PFSK-1 (cell line): Measurements from ENCODE around the gene MKI67.

ENCODE experiments used
- FOXP2 ChIP-seq: optimal IDR thresholded peaks from 2 replicates; pipeline ENCODE3; 2011; ENCODE audit warnings: borderline replicate concordance, control low read depth, inconsistent platforms; ENCODE audit not compliant: insufficient read depth; ENCODE audit errors: extremely low read length, extremely low read depth
- POLR2AphosphoS5 ChIP-seq: IDR thresholded peaks from 2 replicates; pipeline ENCODE4 v1.6.1; 2012; ENCODE audit warnings: low read depth, mild to moderate bottlenecking, control low read depth, low read length, moderate library complexity
- SIN3A ChIP-seq: IDR thresholded peaks from 2 replicates; pipeline ENCODE4 v1.6.1; 2012; ENCODE audit warnings: mild to moderate bottlenecking, low read length, moderate library complexity, borderline replicate concordance; ENCODE audit not compliant: insufficient read depth
- TAF1 ChIP-seq: IDR thresholded peaks from 2 replicates; pipeline ENCODE4 v1.6.1; 2012; ENCODE audit warnings: low read length, control low read depth, borderline replicate concordance; ENCODE audit not compliant: insufficient read depth
- TF ChIP-seq, protein P1 (sequence below), 2 experiments: IDR thresholded peaks; 2 replicates each; pipeline versions ENCODE4 v1.6.1 to v1.8.0; 2011 to 2012; ENCODE audit warnings: low read depth in 2 of 2, low read length in 2 of 2, control low read depth in 1 of 2, inconsistent platforms in 1 of 2, mild to moderate bottlenecking in 1 of 2, moderate library complexity in 1 of 2; ENCODE audit not compliant: insufficient read depth in 1 of 2

MKI67 gene

DNA sequence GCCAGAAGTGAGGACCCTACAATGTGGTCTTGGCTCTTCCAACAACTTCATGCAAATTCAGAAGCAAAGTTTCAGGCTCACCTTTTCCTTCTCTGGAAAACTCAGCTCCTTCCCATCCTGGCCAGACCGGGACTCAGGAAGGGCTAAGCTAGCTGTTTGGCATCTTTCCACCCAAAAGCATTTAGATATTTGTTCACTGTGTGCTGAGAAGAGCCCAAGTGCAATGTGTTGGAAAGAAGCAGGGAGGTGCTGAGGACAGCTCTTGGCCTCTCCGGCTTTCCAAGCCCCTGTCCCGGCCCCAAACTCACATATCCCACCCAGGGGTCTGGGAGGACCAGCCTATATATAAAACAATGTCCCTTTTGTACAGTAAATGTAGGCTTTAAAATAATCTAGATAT lies 44.5 kb downstream of the MKI67 start:
- no peak for TF ChIP-seq TAF1
- TF ChIP-seq SIN3A: no peak
- TF ChIP-seq POLR2AphosphoS5: no peak
- TF ChIP-seq FOXP2: no peak
- TF ChIP-seq, protein P1, sequence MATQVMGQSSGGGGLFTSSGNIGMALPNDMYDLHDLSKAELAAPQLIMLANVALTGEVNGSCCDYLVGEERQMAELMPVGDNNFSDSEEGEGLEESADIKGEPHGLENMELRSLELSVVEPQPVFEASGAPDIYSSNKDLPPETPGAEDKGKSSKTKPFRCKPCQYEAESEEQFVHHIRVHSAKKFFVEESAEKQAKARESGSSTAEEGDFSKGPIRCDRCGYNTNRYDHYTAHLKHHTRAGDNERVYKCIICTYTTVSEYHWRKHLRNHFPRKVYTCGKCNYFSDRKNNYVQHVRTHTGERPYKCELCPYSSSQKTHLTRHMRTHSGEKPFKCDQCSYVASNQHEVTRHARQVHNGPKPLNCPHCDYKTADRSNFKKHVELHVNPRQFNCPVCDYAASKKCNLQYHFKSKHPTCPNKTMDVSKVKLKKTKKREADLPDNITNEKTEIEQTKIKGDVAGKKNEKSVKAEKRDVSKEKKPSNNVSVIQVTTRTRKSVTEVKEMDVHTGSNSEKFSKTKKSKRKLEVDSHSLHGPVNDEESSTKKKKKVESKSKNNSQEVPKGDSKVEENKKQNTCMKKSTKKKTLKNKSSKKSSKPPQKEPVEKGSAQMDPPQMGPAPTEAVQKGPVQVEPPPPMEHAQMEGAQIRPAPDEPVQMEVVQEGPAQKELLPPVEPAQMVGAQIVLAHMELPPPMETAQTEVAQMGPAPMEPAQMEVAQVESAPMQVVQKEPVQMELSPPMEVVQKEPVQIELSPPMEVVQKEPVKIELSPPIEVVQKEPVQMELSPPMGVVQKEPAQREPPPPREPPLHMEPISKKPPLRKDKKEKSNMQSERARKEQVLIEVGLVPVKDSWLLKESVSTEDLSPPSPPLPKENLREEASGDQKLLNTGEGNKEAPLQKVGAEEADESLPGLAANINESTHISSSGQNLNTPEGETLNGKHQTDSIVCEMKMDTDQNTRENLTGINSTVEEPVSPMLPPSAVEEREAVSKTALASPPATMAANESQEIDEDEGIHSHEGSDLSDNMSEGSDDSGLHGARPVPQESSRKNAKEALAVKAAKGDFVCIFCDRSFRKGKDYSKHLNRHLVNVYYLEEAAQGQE (IDR thresholded peaks at IDR 0.05; ENCODE audit: insufficient read depth in 1 of 2, low read depth in 2 of 2, low read length in 2 of 2): no peak

DNA sequence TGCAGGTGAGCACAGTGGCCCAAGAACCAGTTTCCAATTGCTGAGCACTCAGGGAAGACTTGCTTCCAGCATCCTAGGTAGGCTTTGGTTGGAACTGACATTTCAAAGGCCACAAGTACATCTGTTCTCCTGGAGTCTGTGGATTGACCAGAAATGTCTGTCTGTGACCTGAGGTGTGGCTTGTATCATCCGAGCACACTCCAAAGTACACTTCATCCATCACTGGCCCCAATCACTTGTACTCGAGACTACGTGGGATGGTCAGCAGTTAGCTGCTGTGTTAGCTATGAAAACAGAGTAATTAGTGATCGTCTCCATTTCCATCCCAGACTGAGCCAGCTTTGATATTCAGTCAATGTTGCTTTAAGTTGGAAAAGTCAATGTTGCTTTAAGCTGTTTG lies 45.0 kb downstream of the MKI67 start:
- TF ChIP-seq, protein P1 (IDR thresholded peaks at IDR 0.05; ENCODE audit: insufficient read depth in 1 of 2, low read depth in 2 of 2, low read length in 2 of 2): no peak
- TF ChIP-seq TAF1 (no peak), SIN3A (no peak), FOXP2 (no peak), POLR2AphosphoS5 (no peak)

DNA sequence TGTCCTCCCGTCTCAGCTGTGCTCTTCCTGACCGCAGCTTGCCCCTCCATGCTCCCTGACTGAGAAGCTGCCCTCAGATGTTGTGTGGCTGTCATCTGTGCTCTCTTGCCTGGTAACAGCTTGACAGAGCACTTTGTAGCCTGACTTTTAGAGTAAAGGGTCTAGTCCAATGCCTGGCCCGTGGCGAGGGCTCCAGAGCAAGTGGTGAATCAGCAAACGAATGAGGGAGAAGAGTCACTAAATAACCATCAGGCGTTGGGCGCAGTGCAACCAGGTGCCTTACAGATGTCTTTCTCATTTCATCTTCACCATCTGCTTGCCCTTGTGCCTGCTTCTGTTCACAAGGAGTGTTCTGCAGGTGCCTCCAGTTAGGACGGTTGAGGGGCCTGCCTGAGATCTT lies 45.6 kb downstream of the MKI67 start:
- TF ChIP-seq, protein P1 (IDR thresholded peaks at IDR 0.05; ENCODE audit: insufficient read depth in 1 of 2, low read depth in 2 of 2, low read length in 2 of 2): no peak
- TF ChIP-seq TAF1 (no peak), FOXP2 (no peak), POLR2AphosphoS5 (no peak), SIN3A (no peak)

DNA sequence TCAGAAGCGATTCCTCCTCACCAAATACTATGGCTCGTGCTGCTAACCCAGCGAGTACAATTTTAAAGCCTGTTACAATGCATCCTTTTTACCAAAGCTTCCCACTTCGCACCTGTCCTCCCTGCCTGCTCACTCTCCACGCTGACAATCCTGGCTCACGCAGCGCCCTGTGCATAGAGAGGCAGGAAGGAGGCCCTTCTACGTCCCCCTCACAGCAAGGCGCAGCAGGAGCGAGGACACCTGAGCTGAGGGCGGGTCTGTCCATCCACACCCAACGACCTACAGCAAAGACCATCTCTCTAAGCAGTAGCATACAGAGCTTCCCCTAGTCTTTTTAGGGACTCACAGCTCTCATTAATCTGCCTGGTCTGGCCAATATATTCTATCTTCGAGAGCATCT lies 46.0 kb downstream of the MKI67 start:
- no peak for TF ChIP-seq FOXP2

DNA sequence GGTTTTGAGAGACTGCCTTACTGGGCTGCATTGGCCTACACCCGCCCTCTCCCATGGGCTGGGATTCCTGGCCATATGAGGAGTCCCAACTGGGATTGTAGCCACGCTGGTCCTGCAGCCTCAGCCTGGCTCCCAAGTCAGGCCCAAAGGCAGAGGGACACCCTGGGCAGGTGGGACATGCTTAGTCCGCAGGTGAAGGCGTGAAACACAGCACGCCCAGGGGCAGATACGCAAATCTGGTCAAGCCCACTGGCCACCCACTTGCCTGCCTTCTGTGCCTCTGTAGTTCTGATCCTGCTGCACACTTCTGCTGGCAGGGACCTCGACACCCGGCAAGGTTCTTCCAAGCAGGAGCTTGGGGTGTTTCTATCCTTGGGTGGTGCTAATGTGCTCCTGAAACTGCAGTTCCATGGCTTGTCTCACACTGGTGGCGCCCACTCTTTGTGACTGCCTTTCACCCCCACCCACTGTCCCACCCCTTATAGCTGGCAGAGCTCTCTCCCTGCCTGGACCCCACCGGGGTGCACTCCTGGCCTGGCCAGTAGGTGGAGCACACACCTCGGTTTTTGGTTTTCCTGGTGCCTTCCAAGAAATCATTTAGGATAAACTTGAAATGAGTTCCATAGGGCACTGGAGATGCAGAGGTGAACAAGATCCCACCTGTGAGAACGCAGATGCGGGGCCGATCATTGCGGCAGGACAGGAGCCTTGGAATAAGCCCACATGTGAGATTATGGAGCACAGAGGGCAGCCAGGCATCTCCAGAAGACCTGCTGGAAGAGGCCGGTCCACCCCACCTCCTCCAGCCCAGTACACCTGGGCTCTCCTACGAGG lies 47.9 kb downstream of the MKI67 start:
- TF ChIP-seq, protein P1 (IDR thresholded peaks at IDR 0.05; ENCODE audit: insufficient read depth in 1 of 2, low read depth in 2 of 2, low read length in 2 of 2): no peak
- no peak for TF ChIP-seq TAF1
- no peak for TF ChIP-seq POLR2AphosphoS5
- no peak for TF ChIP-seq SIN3A
- TF ChIP-seq FOXP2: no peak
